Esophagus muscularis mucosa (tissue), 4 donors: ENCODE measurements around the gene CBLL1.

ENCODE experiments used
- EP300 ChIP-seq: sonication (generic); formaldehyde crosslinking; IDR thresholded peaks from one replicate; pipeline ENCODE4 v1.6.1; 2017; ENCODE audit warnings: antibody characterized with exemption
- POLR2A ChIP-seq: fragments of 450-650 bp; IDR thresholded peaks from one replicate; pipeline ENCODE4 v1.6.1; 2017; ENCODE audit warnings: antibody characterized with exemption, moderate library complexity, mild to moderate bottlenecking, low read depth
- POLR2AphosphoS5 ChIP-seq, 2 donors: sonication (generic); formaldehyde crosslinking; IDR thresholded peaks; one replicate each; pipeline ENCODE4 v1.6.1; 2017; ENCODE audit warnings: antibody characterized with exemption in 2 of 2
- TF ChIP-seq, protein P1 (sequence below), 3 experiments: fragments of 200-600 bp in 2 of 3; fragments of 450-650 bp in 1 of 3; sonication (generic) in 2 of 3; IDR thresholded peaks; one replicate each; pipeline ENCODE4 v1.5.1; 2017 to 2019; ENCODE audit warnings: antibody characterized with exemption in 3 of 3, mild to moderate bottlenecking in 2 of 3, moderate library complexity in 1 of 3

- TF ChIP-seq, protein P1, sequence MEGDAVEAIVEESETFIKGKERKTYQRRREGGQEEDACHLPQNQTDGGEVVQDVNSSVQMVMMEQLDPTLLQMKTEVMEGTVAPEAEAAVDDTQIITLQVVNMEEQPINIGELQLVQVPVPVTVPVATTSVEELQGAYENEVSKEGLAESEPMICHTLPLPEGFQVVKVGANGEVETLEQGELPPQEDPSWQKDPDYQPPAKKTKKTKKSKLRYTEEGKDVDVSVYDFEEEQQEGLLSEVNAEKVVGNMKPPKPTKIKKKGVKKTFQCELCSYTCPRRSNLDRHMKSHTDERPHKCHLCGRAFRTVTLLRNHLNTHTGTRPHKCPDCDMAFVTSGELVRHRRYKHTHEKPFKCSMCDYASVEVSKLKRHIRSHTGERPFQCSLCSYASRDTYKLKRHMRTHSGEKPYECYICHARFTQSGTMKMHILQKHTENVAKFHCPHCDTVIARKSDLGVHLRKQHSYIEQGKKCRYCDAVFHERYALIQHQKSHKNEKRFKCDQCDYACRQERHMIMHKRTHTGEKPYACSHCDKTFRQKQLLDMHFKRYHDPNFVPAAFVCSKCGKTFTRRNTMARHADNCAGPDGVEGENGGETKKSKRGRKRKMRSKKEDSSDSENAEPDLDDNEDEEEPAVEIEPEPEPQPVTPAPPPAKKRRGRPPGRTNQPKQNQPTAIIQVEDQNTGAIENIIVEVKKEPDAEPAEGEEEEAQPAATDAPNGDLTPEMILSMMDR (IDR thresholded peaks at IDR 0.05) = no peak
- no peak for TF ChIP-seq POLR2AphosphoS5 (IDR thresholded peaks at IDR 0.05)
- TF ChIP-seq EP300 = no peak
- TF ChIP-seq POLR2A = no peak
These were observed 41.2 kb downstream of the CBLL1 start for GRCh38 chr7:107785170-107785569.
